HG03354 (cell line): ENCODE measurements around the gene MAPK8IP1.
"Not testable (repeated sequence)": the region's sequence is repeated elsewhere in the genome, so short reads cannot be mapped to it uniquely, and the experiment has no call there.

Experiments
- ATAC-seq: cut with Tn5 transposase; IDR thresholded peaks from one replicate; pipeline ENCODE4 v1.9.1; 2021; ENCODE audit warnings: mild to moderate bottlenecking; ENCODE audit not compliant: unreplicated experiment, poor library complexity, severe bottlenecking

MAPK8IP1 gene

DNA sequence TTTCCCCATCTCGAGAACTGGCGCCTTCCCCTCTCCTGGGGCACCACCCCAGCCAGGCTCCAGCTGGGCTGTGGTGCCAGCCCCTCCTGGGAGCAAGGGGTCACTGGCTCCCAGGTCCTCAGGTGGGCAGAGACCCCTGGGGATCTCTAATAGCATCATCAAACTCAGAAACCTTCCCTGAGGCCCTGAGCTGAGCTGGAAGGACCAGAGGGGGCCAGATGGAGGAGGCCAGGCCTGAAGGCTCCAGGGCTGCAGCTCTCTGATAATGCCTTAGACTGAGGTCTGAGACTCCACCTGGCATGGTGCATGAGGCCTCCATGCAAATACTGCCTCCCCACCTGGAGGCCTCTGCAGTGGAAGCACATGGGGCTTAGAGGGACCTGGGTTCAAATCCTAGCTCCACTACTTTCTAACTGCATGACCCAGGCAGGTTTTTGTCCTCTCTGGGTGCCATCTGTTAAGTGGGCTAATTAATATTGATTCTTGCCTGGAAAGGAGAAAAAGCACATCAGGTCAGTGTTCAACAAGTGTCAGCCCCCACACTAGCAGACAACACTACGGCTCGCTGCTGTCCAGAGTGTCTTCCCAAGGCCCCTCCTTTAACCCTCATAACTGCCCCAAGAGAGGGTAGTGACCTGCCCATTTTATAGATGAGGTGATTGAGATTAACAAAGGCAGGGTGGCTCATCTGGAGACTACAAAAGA, 1.5 kb downstream of the MAPK8IP1 start:
- ATAC-seq: no peak

- no peak for ATAC-seq
These were observed 2.1 kb downstream of the MAPK8IP1 start for GRCh38 chr11:45887587-45887986.

DNA sequence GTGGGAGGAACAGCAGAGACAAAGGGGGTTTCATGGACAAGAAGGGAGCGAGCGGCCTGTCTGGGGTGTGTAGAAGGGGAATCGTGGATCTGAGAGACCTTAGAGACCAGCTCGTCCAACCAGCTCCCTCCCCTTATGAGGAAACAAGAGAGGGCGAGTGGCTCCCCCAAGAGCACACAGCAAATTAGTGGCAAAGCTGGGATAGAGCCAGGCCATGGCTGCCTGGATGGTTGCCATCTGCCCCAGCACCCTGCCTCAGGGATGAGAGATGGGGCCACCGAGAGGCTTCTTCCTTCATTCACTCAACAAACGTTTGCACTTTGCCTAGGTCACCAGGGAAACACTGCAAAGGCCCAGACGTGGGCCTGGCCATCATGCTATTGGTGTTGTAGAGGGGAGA, 4.1 kb downstream of the MAPK8IP1 start:
- no peak for ATAC-seq

GRCh38 chr11:45889966-45890365, 4.5 kb downstream of the MAPK8IP1 start:
- no peak for ATAC-seq

DNA sequence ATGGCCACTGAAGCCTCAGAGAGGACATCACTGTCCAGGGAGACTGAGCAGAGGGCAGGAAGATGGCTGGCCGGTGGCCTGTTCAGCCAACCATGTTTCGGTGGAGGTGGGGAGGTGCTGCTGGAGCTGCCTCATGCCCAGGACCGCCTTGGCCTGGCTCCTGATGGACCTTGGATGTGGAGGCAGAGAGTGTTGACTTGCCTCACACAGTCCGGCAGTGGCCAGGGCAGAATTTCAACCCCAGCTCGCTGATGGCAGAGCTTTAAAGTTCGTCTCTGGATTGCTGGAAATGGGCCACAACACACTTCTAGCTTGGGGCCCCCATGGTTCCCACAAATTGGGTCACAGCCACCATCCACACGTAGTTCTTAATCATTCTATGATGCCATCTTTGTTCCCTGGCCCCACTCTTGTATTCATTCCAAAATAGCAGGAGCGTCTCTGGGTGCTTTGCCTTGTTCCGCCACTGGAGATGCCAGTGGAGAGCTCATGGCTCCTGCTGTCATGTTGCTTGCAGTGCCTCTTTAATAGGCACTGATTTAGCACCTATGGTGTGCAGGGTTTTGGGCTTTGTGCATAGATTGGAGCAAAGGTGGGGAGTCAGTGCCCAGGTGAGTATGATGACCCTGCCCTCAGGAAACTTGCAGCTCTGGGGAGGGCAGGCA, 5.6 kb downstream of the MAPK8IP1 start:
- no peak for ATAC-seq

GRCh38 chr11:45892856-45893255, 7.4 kb downstream of the MAPK8IP1 start:
- ATAC-seq: no peak

GRCh38 chr11:45894555-45895247, 9.2 kb downstream of the MAPK8IP1 start:
- ATAC-seq: no peak

GRCh38 chr11:45895553-45896259, 10.3 kb downstream of the MAPK8IP1 start:
- no peak for ATAC-seq

GRCh38 chr11:45896422-45896984, 11.1 kb downstream of the MAPK8IP1 start:
- ATAC-seq: no peak

DNA sequence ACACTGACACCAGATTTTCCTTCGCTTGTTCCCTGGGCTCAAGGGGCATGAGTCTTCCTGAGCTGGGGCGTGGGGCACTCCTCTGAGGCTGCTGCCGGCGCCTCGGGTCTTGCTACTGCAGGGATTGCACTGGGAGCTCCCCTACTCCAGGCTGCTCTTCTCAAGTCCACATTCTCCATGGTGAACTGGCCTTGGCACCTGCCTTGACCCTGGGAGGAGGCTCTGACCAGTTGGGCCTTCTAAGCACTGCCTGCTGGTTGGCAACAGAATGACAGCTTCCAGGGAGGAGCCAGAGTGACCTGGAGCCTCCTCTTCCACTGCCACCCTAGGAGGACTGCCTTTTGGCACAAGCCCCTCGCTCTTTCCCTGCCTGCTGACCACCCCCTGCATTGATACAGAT, 12.1 kb downstream of the MAPK8IP1 start:
- ATAC-seq: no peak

DNA sequence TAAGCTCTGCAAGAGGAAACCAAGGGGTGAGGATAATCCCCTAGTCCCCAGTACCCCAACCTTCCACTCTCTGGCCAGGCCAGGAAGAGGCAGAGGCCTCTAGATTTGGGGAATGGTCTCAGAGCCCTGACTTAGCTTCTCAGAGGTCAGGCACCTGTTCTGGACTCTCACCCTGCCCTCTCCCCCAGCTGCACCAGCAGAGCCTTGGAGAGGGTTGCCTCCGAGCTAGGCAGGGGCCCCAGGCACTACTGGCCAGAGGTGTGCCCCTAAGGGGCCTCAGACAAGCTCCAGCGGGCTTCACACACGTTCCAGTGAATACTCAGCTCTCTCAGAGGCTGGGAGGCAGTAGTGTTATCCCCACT, 13.6 kb downstream of the MAPK8IP1 start:
- ATAC-seq: no peak

DNA sequence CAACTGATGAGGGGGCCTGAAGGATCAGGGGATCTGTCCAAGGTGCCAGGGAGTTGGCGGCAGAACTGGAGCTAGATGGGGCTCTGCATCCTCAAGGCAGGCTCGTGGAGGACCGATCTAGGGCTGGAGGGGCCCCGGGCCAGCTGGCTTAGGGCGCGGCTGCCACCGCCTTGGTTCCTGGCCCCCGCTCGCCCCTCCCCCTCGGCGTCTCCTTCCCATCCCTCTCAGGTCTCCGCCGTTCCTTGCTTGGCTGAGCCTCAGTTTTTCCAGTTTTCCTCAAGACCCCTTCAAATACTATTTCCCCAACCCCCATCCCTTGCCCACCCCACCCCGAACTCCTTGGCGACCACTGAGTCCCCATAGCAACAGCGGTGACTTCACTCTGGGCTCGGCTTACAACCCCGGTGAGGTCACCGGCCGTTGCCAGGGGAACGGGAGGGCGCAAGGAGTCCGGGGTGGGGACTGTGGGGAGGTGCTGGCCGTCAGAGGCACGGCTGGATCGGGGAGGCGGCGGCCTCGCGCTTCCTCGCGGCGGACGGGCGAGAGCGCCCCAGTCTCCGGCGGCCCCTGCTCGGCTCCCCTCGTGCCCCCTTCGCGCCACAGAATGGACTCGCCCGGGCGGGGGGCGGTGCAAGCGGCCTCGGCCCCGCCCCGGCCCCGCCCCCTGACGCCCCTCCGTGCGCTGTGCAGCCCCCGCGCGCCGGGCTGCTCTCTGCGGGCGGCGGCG, 14.2 kb downstream of the MAPK8IP1 start:
- ATAC-seq: peak; percentile 66

- ATAC-seq: not testable (repeated sequence)
These were observed 14.8 kb downstream of the MAPK8IP1 start for GRCh38 chr11:45900175-45900800.

GRCh38 chr11:45900916-45901617, 15.6 kb downstream of the MAPK8IP1 start:
- no peak for ATAC-seq

DNA sequence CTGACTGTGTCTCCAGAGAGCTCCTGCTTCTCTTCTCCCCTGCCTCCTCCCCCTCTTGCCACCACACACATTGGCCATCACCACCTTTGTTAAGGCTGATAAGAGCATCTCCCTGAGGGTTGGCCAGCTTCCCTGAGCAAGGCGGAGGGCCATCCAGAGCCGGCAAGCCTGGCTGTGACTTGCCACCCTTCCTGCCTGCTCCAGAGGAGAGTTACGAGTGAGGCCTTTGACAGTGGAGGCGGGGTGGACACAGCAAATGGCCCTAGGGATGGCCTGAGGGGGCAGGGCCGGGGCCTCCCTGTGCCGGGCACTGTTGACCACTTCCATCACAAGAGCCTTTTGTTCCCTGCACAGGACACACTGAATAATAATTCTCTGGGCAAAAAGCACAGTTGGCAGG, 16.2 kb downstream of the MAPK8IP1 start:
- ATAC-seq: no peak

- no peak for ATAC-seq
These were observed 17.3 kb downstream of the MAPK8IP1 start for GRCh38 chr11:45902452-45903380.

GRCh38 chr11:45904309-45904915, 19.0 kb downstream of the MAPK8IP1 start:
- no peak for ATAC-seq
